HTR-8/SVneo (cell line): ENCODE results near the gene DCAF7.

Experiments
- DNase-seq: peaks from one replicate; pipeline ENCODE4 v3.0.0; 2011; ENCODE audit warnings: low spot score, mixed read lengths; ENCODE audit not compliant: insufficient read length
- FAIRE-seq: peaks from 2 replicates; lab custom pipeline; 2011; peaks lifted over from hg19 to GRCh38; lab: Jason Lieb, UNC

Gene DCAF7

GRCh38 chr17:63542942-63543821 is 7.1 kb upstream of the DCAF7 start:
- FAIRE-seq, result no peak
- no peak for DNase-seq

- FAIRE-seq (no peak), DNase-seq (no peak)
These were observed 6.4 kb upstream of the DCAF7 start for GRCh38 chr17:63543822-63544420.

GRCh38 chr17:63544467-63545301 is 5.6 kb upstream of the DCAF7 start:
- DNase-seq, result no peak
- no peak for FAIRE-seq

GRCh38 chr17:63546308-63547082 is 3.8 kb upstream of the DCAF7 start:
- FAIRE-seq, result no peak
- DNase-seq, result no peak

GRCh38 chr17:63547083-63547523 is 3.2 kb upstream of the DCAF7 start:
- FAIRE-seq, result no peak

GRCh38 chr17:63549289-63549945 is 860 bp upstream of the DCAF7 start:
- no peak for DNase-seq
- FAIRE-seq, result no peak

More at GRCh38 chr17:63547083-63547523, 3.2 kb upstream of the DCAF7 start:
- no peak for DNase-seq

GRCh38 chr17:63550817-63551639 is 751 bp downstream of the DCAF7 start:
- FAIRE-seq, result no peak
- DNase-seq, result peak; percentile 51

- DNase-seq (no peak), FAIRE-seq (no peak)
These were observed 1.9 kb downstream of the DCAF7 start for GRCh38 chr17:63552211-63552610.

GRCh38 chr17:63555500-63556156 is 5.4 kb downstream of the DCAF7 start:
- DNase-seq (no peak), FAIRE-seq (no peak)

GRCh38 chr17:63557416-63557815 is 7.1 kb downstream of the DCAF7 start:
- DNase-seq (no peak), FAIRE-seq (no peak)

GRCh38 chr17:63558441-63558840 is 8.2 kb downstream of the DCAF7 start:
- DNase-seq, result no peak
- no peak for FAIRE-seq

GRCh38 chr17:63561819-63562218 is 11.5 kb downstream of the DCAF7 start:
- DNase-seq (no peak), FAIRE-seq (no peak)

GRCh38 chr17:63563339-63563738 is 13.1 kb downstream of the DCAF7 start:
- no peak for FAIRE-seq
- no peak for DNase-seq

- FAIRE-seq, result peak; percentile 36
- DNase-seq, result no peak
These were observed 14.3 kb downstream of the DCAF7 start for GRCh38 chr17:63564562-63564961.

GRCh38 chr17:63567229-63567628 is 17.0 kb downstream of the DCAF7 start:
- FAIRE-seq (no peak), DNase-seq (no peak)

GRCh38 chr17:63568563-63568962 is 18.3 kb downstream of the DCAF7 start:
- no peak for FAIRE-seq
- DNase-seq, result no peak

GRCh38 chr17:63571632-63572310 is 21.5 kb downstream of the DCAF7 start:
- DNase-seq (peak; percentile 30), FAIRE-seq (peak; percentile 80)

GRCh38 chr17:63573634-63574033 is 23.4 kb downstream of the DCAF7 start:
- FAIRE-seq, result no peak
- DNase-seq, result no peak
